Mesenchymal stem cell (in vitro differentiated cells and primary cell): ENCODE data around the gene DDAH2. TPM values are rescaled to one million over a fixed set of nuclear protein-coding genes. Genes with fewer than 3 reads are reported as not detected.

Source experiments
- small RNA-seq: library from polyadenylated mRNA; stranded (forward); fragments of <200 nt; extraction: miRNeasy Mini kit (QIAGEN cat#:217004); gene quantifications from one replicate; pipeline ENCODE3, GENCODE V24; 2013; ENCODE audit warnings: low read depth

The DDAH2 gene

Small RNA genes within 50 kb of the gene (small RNA-seq; reads per million reads assigned to genes)
- not detected for gene LY6G6D
- not detected for gene MIR4646
- gene MSH5-SAPCD1, result not detected
- gene RF00019, result not detected
- gene RNU6-850P, result not detected
- gene SAPCD1, result not detected
